ENCODE data around the gene CHADL. TPM values are rescaled to one million over a fixed set of nuclear protein-coding genes. Genes with fewer than 3 reads are reported as not detected.

Gene CHADL
- total RNA-seq, 1 experiment from 2014 or later, result 0.33 TPM

DNA sequence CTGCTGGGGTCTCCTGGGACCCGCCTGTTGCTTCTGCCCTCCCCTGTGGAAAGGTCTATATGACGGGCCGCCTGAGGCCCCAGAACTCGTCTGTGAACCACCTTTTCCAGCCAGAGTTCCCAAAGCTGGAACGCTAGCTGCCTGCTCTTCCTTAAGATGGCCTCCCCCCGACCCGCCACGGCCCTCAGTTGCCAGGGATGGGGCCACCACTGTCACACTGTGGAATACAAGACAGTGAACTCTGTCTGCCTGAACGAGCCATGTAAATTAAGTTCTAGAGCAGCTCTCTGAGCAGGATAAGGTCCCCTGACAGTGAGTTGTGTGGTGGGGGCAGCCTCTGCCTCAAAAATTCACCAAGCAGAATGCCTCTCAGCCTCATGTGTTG lies 10.3 kb downstream of the CHADL start:
- intact Hi-C loops (cut with micrococcal nuclease; ENCODE audit: unreplicated experiment), result no loop called here
- BruUV-seq (replicated peaks), result no TSS peak
- Histone ChIP-seq H3K4me3 (ENCODE audit: low read depth in 2 of 2, low read length in 2 of 2) (no peak overlapping the region), H3K9me3 (ENCODE audit: control insufficient read depth, insufficient read depth, low read depth, low read length) (no peaks in the 10 kb centered on the region), H3K27ac (ENCODE audit: low read length) (no peak overlapping the region), H3K27me3 (ENCODE audit: control insufficient read depth, insufficient read depth, low read length) (no peaks in the 10 kb centered on the region), H3K4me1 (ENCODE audit: control insufficient read depth, insufficient read depth, low read length) (no peaks in the 10 kb centered on the region; the same call in 1 of the 2 replicates), H3K36me3 (ENCODE audit: control insufficient read depth, insufficient read depth, low read length) (no peaks in the 10 kb centered on the region)
- no peak for DNase-seq (ENCODE audit: low read depth, low spot score)
- CTCF ChIA-PET, result no interaction called here
- TF ChIP-seq, protein P1, sequence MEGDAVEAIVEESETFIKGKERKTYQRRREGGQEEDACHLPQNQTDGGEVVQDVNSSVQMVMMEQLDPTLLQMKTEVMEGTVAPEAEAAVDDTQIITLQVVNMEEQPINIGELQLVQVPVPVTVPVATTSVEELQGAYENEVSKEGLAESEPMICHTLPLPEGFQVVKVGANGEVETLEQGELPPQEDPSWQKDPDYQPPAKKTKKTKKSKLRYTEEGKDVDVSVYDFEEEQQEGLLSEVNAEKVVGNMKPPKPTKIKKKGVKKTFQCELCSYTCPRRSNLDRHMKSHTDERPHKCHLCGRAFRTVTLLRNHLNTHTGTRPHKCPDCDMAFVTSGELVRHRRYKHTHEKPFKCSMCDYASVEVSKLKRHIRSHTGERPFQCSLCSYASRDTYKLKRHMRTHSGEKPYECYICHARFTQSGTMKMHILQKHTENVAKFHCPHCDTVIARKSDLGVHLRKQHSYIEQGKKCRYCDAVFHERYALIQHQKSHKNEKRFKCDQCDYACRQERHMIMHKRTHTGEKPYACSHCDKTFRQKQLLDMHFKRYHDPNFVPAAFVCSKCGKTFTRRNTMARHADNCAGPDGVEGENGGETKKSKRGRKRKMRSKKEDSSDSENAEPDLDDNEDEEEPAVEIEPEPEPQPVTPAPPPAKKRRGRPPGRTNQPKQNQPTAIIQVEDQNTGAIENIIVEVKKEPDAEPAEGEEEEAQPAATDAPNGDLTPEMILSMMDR (IDR thresholded peaks at IDR 0.05), result no peak
- no peak for TF ChIP-seq POLR2AphosphoS5 (IDR thresholded peaks at IDR 0.05; ENCODE audit: low read depth, low read length)
- no peak for TF ChIP-seq TCF7L2 (IDR thresholded peaks at IDR 0.05; ENCODE audit: low read depth, low read length)
- TF ChIP-seq, protein P2, sequence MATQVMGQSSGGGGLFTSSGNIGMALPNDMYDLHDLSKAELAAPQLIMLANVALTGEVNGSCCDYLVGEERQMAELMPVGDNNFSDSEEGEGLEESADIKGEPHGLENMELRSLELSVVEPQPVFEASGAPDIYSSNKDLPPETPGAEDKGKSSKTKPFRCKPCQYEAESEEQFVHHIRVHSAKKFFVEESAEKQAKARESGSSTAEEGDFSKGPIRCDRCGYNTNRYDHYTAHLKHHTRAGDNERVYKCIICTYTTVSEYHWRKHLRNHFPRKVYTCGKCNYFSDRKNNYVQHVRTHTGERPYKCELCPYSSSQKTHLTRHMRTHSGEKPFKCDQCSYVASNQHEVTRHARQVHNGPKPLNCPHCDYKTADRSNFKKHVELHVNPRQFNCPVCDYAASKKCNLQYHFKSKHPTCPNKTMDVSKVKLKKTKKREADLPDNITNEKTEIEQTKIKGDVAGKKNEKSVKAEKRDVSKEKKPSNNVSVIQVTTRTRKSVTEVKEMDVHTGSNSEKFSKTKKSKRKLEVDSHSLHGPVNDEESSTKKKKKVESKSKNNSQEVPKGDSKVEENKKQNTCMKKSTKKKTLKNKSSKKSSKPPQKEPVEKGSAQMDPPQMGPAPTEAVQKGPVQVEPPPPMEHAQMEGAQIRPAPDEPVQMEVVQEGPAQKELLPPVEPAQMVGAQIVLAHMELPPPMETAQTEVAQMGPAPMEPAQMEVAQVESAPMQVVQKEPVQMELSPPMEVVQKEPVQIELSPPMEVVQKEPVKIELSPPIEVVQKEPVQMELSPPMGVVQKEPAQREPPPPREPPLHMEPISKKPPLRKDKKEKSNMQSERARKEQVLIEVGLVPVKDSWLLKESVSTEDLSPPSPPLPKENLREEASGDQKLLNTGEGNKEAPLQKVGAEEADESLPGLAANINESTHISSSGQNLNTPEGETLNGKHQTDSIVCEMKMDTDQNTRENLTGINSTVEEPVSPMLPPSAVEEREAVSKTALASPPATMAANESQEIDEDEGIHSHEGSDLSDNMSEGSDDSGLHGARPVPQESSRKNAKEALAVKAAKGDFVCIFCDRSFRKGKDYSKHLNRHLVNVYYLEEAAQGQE (IDR thresholded peaks at IDR 0.05; ENCODE audit: insufficient read depth in 1 of 2, low read depth in 2 of 2, low read length in 1 of 2), result no peak
- no peak for TF ChIP-seq SIN3A (IDR thresholded peaks at IDR 0.05; ENCODE audit: borderline replicate concordance, insufficient read depth, low read depth, low read length)
- no peak for ATAC-seq
- POLR2A ChIA-PET, result interaction anchor here (0.6 kb wide), 1 partner anchor 11 kb away, joined by 3 read pairs; no protein-coding TSS in a partner anchor
- in situ Hi-C loops (cut with HindIII; ENCODE audit: low pct_unique_long_range_greater_than_20kb, low sequenced_read_pairs), result no loop called here

DNA sequence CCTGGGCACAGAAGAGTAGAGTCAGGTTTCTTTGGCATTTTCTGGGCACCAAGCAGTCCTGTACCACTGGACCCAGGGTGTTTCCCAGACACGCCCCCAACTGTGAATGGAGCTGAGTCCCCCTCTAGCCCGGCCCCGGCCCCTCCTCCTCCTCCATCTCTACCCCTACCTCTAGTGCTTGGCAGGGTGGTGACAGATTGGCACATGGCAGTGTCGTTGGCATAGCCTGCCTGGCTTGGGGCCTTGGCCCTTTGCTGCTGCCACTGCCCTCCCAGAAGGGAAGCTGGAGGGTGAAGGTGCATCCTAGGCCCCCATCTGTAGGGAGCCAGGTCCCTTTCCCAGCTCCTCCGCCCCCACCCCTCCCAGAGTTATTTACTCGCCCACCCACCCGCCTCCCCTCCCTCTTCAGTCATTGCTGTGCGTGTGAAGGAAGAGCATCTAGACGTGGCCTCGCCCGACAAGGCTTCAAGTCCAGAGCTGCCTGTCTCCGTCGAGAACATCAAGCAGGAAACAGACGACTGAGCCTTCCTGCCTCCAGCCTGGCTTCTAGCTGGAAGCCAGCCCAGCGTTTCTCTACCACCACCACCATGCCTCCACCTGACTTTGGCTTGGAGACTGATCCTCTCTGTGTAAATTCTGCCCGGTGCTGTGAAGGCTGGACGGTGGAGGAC lies 10.9 kb downstream of the CHADL start:
- intact Hi-C loops (cut with micrococcal nuclease; ENCODE audit: unreplicated experiment), result no loop called here
- Histone ChIP-seq H3K4me1 (ENCODE audit: control insufficient read depth, insufficient read depth, low read length) (no peaks in the 10 kb centered on the region; the same call in 1 of the 2 replicates), H3K4me3 (ENCODE audit: low read depth in 2 of 2, low read length in 2 of 2) (no peak overlapping the region), H3K27me3 (ENCODE audit: control insufficient read depth, insufficient read depth, low read length) (no peaks in the 10 kb centered on the region), H3K36me3 (ENCODE audit: control insufficient read depth, insufficient read depth, low read length) (no peaks in the 10 kb centered on the region), H3K27ac (ENCODE audit: low read length) (no peak overlapping the region), H3K9me3 (ENCODE audit: control insufficient read depth, insufficient read depth, low read depth, low read length) (no peaks in the 10 kb centered on the region)
- in situ Hi-C loops (cut with HindIII; ENCODE audit: low pct_unique_long_range_greater_than_20kb, low sequenced_read_pairs), result no loop called here
- ATAC-seq (no peak), DNase-seq (ENCODE audit: low read depth, low spot score) (no peak)
- ChIA-PET POLR2A (interaction anchor here (0.6 kb wide), 2 partner anchors 12 to 256 kb away, joined by 3 to 5 read pairs; no protein-coding TSS in a partner anchor), CTCF (no interaction called here)
- BruUV-seq (replicated peaks), result no TSS peak
- TF ChIP-seq, protein P2 (IDR thresholded peaks at IDR 0.05; ENCODE audit: insufficient read depth in 1 of 2, low read depth in 2 of 2, low read length in 1 of 2), result no peak
- TF ChIP-seq TCF7L2 (IDR thresholded peaks at IDR 0.05; ENCODE audit: low read depth, low read length) (no peak), POLR2AphosphoS5 (IDR thresholded peaks at IDR 0.05; ENCODE audit: low read depth, low read length) (no peak), SIN3A (IDR thresholded peaks at IDR 0.05; ENCODE audit: borderline replicate concordance, insufficient read depth, low read depth, low read length) (no peak)
- TF ChIP-seq, protein P1 (IDR thresholded peaks at IDR 0.05), result no peak
